NCI-H146 (cell line): ENCODE measurements around the gene ZNF664.

Experiments
- DNase-seq: peaks from one replicate; lab custom pipeline; 2025; lab: John Stamatoyannopoulos, UW

The ZNF664 gene

DNA sequence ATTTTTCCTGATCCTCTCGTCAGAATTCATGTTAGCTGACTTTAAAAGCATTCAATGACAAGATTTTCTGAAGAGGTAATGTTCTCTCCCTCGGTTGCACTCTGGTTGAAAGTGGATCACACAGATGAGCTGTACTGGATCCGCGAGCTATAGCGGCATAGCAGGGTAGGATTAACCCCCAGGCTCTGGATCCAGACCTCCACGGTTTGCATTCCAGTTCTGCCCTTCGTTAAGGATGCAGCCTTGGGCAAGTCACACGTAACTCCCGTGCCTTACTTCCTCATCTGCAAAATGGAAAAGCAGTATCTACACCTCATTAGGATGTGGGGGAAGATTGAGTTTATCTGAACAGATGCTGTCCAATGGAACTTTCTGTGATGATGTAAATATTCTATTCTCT lies 14.1 kb upstream of the ZNF664 start:
- no peak for DNase-seq

DNA sequence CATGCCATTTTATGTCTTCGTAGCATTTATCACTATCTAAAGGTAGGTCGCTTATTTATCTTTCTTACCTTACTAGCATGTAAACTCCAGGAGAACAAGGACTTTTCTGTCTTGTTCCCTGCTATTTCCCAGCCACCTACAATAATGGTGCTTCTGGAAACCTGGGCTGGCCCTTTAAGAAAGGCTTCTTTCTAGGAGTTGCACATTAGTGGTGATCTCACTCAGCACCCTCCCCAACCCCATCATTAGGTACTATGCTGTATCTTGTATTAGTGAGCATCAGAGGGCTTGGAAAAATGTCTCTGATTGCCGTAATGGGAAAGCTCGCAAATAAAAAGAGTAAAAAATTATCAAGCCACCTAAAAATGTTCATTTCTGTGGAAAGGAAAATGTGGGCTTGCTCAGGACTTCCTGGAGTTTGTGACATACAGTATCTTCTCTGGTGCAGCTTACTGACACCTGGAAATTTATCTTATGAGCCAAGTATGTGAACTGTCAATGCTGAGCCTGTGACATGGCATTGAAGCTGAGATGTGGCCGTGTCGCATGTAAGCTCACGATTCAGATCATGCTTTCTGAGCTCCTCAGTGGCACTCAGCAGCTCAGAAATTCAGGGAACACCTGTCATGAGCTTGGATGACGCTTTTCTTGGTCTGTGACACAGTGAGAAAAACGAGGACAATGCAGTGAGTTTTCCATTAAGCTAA lies 12.8 kb upstream of the ZNF664 start:
- DNase-seq = no peak

DNA sequence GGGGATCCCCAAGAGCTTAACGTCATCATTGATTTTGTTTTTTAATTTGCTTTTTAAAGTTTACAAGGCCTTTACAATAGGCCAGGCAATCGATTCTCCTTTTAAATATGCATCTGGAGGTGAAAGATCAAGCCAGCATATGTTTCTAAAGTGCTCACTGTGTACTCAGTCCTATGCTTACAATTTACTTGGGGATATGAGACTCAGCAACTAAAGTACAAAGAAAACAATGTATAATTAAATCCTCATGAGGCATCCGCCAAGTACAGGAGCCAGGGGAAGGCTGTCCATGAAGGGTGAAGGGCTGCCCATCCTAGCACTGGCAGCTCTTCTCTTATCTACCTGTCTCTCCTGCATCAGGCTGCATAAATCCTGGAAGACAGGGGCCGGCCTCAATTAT lies 12.2 kb upstream of the ZNF664 start:
- peak; percentile 48 for DNase-seq

DNA sequence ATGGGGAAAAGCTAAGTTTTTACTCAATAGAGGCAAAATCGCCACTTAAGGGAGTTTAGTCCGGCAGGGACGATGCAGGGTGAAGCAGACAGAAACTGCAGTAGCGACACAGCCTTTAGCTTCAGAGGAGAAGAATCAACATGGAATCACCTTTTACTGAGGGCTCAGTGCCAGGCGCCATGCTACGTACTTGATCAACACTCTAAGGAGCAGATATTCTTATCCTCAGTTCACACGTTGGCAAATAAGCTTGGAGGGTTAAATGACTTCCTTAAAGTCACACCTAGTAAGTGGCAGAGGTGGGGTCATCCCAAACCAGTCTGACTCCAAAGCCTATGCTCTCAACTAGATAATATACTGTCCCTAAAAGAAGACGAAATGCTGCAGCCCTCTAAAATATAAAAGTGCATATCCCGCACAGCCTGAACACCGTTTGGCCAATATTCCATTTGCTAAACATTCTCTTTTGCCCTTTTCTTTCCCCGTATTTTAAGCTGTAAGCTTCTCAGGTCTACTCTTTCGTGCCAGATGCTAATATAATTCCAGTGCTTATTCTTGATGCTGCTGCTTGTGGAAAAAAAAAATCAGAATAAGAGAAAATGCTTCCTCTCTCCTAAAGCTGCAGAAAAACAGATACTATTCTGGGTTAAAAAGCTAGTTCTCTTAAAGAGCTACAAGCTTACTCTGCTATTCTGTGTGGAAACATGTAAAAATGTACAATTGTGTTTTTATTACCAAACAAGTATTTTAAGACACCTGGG lies 11.2 kb upstream of the ZNF664 start:
- no peak for DNase-seq

DNA sequence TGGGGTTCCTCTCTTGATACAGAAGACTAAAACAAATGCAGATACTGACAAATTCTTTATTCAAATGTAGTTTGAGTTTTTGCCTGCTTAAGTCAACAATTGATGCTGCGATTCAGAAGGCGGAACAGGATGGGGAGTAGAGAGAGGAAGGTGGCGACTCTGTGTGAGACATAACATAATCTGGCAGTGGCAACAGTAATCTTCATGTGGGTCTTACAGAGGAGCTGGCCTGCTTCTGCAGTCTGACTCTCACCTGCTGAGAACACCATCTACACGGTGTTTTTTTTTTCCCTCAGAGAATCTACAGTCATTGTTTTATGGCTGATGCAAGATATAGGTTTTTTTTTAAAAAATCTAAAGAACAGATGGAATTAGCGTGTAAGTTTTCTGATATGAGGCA lies 10.5 kb upstream of the ZNF664 start:
- DNase-seq = no peak

DNA sequence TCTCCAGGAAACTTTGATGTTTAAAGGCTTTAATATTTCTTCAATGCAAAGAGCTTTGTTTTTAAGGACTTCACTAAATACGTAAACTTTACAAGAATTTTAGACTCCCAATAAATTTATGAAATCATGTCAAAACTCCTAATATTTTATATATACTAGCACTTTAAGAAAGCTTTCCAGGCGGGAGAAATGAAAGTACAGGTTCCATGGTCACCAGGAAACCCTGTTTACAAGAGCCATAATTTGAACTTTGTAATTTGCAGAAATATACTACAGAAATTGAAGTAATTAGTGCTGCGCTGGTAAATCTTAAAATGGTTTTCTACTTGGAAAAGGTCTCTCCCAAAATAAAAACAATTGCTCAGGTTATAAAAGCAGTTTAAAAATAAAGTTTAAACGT lies 9.2 kb upstream of the ZNF664 start:
- no peak for DNase-seq

DNA sequence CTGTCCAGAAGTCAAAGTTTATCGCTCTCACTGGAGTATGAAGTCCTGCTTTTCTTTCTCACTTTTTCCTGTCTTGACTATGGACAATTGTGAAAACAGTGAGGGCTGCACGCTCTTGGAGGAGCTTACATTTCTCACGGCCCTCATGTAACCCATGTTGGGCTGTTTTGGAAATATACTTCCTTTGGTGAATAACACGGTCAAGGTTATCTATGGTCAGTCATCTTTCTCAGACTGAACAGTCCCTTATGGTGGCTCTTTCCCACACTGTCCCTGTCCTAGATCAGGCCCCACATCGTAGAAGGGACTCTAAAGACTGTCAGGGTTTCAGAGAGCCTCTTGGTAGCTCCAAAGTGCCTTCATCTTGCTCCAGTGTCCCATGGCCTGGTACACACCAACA lies 7.6 kb upstream of the ZNF664 start:
- no peak for DNase-seq

DNA sequence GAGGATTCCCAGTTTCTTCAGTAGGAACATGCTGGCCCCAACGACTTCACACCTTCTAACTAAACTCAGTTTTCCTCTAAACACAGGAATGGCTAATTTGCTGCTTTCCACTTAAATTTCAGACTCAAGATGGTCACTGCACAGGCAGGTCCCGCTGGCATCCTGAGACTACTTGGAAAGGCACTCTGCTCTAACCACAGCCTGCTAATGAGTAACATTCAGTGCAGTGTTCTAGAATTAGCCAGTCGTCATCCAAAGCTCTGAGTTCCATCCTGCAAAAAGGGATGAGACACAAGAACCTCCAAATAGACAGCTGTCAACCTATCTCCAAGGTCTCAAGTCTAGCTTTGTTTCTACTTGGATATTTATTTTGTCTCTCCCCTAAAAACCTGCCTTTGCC lies 6.4 kb upstream of the ZNF664 start:
- DNase-seq = no peak

DNA sequence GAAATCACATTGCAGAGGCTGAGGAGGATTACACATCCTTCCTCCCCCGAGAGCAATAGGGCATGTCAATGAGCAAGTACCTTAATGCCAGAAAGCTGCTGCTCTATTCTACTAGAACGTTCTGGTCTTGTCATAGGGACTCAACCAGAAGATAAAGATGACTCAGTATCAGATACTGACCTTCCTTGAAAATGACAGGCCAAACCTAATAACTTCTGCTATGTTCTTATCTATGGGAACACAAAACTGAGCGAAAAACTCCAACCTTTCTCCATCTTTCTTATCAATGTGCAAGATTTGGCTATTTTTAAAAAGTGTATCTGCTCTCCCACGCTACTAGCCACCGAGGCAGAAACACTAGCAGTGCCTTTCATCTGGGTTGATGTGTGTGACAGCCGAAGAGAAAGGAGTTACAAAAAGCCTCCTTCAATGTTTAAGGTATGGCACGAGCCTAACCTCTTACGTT lies 5.9 kb upstream of the ZNF664 start:
- no peak for DNase-seq

DNA sequence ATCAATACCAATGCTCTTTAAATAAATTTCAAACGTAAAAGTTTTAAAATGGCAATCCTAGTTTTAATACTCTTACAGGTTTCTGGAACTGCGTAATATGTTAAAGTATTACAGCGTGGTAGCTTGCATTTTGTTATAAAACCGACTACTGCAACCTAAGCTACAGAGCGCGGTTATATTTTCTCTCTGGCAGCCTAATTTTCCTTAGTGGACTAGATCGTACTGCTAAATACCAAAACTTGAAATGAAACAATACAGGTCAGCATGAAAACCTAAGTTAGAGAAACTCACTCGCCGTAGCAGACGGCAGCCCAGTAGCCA lies 1.6 kb upstream of the ZNF664 start:
- DNase-seq = no peak

DNA sequence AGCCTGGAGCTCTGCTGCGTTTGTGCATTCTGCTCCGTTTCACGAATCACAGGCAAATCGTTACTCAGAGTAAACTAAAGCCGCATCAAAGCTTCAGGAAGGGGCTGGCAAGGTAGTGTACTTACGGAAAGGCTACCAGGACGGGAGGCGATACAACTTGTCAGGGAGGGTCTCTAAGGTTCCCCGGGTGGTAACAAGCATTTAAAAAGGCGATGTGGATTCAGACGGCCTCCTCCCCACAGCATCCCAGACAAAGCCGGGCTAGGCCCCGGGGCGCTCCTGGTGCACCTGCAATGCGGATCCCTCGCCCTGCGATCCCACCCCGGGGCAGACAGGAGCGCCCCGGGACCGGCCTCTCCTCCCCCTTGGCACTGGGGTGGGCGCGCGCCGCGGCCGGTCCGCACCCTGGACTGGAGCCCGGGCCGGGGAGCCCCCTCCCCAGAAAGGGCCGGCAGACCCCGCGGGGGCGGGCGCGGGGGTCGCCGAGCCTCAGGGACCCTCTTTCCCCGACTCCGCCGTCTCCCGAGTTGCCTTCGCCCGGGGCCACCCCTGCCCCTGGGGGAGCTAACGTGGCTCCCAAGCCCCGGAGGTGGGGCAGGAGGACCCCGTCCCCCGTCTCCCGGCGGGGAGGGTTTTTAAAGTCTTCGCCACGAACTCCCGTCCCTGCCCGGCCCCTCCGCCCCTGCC lies 1.1 kb upstream of the ZNF664 start:
- DNase-seq = peak; percentile 58

DNA sequence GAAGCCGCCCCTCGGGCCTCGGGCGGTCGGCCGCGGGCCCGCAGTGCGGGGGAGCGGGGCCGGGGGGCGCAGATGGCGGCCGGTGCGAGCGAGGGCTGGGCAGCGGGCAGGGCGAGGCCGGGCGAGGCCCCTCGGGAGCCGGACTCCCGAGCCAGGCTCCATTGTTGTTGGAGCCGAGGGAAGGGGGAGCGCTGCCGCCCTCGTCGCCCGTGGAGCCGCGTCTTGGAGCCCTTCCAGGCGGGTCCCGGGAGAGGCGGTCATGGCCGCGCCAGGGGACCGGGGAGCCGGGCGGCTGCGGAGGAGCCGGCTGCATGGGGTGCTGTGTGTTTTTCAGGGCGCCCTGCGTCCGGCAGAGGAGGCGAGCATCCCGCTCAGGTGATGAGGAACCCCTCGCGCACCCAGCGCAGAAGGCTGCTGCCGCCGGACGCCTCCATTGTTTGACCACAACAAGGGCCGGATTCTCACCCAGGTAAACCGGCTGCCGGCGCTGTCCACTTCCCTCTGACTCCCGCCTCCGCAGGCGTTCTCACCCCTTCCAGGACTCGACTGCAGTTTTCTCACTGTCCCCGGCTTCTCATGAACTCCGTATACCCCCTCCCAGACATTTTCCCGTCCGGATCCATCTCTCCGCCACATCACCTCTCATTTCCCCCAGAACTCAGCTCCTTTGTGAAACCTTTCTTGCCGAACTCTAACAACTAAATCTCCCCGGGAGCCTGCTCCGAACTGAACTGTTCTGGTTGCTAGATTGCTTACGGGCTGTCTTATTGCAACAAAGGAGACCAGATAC lies 732 bp downstream of the ZNF664 start:
- peak; percentile 64 for DNase-seq

DNA sequence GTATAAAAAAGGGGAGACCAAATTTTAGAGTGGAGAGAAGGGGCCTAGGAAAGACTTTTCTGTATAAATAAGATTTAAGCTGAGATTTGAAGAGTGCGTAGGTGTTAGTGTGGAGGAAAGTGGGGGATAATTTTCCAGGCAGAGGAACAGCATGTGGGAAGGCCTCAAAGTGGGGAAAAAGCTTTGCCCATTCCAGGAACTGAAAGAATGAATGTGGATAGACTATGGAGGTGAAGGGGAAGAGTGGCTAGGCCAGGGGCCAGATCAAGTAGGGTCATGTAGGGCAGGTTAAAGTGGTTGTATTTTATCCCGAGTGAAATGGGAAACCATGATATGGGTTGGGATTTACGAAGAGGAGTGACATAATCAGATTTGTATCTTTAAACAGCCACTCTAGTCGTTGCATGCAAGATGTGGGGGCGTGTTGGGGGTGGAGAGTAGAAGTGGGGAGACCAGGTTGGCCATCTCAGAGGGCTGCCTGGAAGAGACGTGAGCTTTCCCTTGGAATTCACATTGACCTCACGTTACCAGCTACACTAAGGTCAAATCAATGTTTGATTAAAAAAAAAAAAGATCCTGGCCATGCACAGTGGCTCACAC lies 3.3 kb downstream of the ZNF664 start:
- no peak for DNase-seq

DNA sequence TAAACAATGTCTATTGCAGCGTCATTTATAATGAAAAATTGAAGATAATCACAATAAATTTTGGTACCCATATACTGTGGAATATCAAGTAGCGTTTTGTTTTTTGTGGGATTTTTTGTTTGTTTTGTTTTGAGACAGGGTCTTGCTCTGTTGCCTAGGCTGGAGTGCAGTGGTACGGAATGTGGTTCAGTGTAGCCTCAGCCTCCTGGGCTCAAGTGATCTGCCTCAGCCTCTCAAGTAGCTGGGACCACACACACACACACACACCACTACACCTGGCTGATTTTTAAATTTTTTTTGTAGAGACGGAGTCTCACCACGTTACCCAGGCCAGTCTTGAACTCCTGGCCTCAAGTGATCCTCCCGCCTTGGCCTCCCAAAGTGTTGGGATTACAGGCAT lies 6.6 kb downstream of the ZNF664 start:
- DNase-seq = no peak

DNA sequence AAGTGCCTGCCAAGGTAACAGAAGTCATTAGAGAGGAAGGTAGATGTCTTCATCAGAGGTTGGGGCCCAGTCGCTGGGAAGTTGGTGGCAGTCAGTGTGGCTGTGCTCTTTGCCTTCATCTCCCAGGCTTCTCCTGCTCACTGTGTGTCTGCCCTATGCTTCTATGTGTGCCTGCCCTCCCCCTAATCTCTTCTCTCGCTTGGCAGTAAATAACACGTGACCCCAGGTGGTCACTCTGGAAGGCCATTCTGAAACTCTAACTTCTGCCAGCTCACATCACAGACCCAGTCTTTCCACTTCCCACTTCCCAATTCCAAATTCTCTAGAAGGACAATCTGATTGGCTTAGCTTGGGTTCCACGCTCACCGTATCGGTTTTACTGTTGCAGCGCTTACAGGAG lies 9.3 kb downstream of the ZNF664 start:
- DNase-seq = no peak

DNA sequence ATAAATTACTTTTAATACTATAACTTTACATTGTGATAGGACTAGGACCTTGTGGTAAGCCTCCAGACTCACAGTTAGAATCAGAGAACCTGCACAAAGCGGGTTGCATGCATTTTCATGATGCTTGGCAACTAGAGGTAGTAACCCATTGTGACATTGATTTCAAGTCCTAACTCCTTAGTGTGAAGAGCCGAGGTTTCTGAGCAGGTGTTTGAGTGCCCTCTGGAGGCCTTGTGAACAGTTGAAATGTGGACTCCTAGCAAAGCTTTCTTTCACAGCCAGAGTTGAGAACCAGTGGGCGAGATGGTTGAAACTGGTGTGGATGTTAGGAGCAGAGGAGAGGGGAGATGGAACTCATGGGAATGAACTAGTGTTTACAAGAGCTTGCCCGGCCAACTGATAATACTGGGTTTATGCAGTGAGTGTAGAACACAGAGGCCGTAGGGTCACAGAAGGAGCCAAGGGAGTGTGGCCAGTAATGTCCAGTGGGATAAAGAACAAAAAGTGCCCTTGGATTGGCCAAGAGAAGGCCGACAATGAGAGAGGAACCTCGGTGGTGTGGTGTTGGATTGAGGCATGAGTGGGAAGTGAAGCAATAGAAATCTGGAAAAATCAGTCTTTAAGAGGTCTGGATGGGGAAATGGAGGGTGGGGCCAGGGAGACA lies 10.9 kb downstream of the ZNF664 start:
- DNase-seq = peak; percentile 45

DNA sequence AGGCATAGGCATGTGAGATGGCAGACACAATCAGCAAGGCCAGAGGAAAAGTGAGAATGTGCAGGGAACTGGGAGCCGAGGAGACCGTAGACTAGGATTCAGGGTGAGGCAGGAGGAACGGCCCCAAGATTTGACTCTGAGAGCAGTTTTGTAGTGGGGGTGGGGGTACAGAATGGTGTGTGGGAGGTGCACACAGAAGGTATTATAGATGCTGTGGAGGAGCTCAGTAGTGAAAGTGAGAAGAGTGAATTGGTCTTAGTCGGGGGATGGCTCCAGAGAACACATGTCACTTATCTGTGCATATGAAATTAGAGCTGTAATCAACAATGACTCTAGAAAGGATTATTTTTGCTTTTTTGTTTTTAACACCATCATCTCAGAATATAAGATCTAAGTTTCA lies 11.9 kb downstream of the ZNF664 start:
- DNase-seq = no peak

DNA sequence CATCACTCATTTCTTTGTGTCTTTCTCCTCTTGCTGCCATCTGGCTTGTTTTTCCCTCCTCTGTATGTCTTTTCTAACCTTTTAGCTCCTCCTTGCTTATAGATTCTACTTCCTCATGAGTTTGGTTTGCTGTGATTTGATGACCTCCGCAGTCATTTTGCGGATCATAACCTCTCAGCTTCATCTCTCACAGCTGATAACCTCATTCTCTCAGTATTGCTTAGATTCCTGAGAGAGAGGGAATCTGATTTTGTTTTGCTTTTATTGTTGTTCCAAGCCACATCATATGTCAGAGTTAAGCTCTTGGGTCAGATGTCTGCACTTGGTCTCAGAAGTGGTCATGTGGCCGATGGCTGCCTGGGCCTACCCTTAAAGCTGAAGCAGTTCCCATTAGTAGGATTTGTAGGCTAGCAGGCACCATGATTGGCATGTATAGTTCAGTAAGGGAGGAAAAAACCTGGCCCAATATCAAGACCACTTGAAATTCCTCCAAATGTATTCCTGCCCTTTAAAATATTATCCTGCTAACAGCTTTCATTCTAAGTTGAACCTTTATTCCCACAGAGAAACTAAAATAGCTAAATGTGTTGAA lies 13.5 kb downstream of the ZNF664 start:
- no peak for DNase-seq

DNA sequence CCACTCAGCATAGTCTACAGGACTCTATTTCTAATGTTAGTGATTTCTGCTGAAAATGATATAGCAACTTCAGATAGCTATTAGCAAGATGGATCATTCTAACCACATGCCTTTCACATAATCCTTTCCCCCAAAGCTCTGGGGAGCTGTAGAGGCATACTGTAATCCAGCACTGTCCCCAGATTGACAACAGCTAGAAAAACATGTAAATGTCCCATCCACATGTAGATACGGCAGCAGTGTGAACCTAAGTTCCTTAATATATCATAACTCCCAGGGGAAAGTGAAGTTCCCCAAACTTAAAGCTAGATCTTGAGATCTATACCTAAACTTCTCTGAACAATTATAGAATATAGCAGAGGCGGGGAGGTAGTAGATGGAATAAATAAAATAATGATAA lies 14.0 kb downstream of the ZNF664 start:
- DNase-seq = no peak

DNA sequence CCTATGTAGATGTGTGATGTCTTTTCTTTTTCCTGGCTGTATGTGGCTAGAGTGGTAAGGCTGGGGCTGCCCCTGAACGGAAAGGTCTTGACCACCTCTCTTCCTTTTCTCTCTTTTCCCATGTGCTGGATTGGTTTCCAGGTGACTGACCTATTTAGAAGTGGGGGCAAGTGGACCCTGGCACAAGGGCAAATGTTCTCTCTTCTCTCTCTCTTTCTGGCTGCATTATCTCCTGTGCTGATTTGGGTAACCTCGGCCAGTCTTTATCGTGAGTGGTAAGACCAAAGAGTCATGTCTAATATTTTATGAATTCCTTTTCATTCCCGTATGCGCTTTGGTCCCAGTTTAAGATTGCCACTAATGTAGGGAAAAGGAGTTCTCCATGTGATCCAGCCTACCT lies 16.2 kb downstream of the ZNF664 start:
- no peak for DNase-seq

DNA sequence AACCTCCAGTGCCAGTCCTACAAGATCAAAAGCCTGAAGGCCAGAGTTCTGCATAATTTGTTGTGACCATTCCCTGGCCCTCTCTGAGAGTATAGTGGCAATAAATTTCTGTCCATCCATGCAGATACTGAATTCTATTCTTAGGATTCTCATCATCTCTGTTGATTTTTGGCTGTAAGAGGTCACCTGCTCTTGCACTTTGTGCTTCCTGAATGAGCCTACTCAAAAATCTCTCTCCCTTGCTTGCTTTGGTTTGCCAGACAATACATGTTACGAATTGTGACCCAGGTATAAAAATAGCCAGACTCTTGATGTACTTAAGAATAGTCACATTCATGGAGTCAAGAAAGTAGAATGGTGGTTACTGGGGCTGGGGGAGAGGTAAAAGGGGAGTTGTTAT lies 16.7 kb downstream of the ZNF664 start:
- DNase-seq = no peak
